ENCODE data around the gene CHRNE. TPM values are rescaled to one million over a fixed set of nuclear protein-coding genes. Genes with fewer than 3 reads are reported as not detected.

Gene CHRNE
- total RNA-seq: under 1 TPM in 1 of 4 donors, not detected in 3; 0.57 TPM

- Histone ChIP-seq H3K4me1 (peaks cover 23 to 57% (median 36%) of the 10 kb centered on the region in 3 donors), H3K36me3 (peaks cover 0 to 3% (median 0%) of the 10 kb centered on the region in 3 donors), H3K27me3 (peaks cover 0 to 25% (median 0%) of the 10 kb centered on the region in 4 donors), H3K9me3 (no peaks in the 10 kb centered on the region), H3K27ac (peak within 1 kb of the TSS; percentile 46 to 78 (median 73)), H3K4me3 (peak within 1 kb of the TSS in 2 of 4 donors; percentile 9 to 18)
- intact Hi-C loops (cut with DNase I): loop anchor here (10.0 kb wide), 1 partner anchor 162 kb away; no protein-coding TSS in a partner anchor
- WGBS, 2 donors: 3 to 10% methylated on average over 6 of the region's 10 CpGs
- TF ChIP-seq CTCF (IDR thresholded peaks at IDR 0.05): peak; percentile 51 to 88 (median 74)
- no peak for TF ChIP-seq POLR2A (IDR thresholded peaks at IDR 0.05)
- no peak for DNase-seq
These were observed at the start of gene CHRNE for GRCh38 chr17:4903051-4903818. TSS of gene CHRNE (minus strand) at chr17:4903098. CDS start at chr17:4903063, 35 bp downstream.

GRCh38 chr17:4951486-4951885 is 48.6 kb upstream of the CHRNE start:
- Histone ChIP-seq H3K4me1 (peaks cover 11 to 46% (median 11%) of the 10 kb centered on the region in 3 donors), H3K27ac (no peak overlapping the region)

DNA sequence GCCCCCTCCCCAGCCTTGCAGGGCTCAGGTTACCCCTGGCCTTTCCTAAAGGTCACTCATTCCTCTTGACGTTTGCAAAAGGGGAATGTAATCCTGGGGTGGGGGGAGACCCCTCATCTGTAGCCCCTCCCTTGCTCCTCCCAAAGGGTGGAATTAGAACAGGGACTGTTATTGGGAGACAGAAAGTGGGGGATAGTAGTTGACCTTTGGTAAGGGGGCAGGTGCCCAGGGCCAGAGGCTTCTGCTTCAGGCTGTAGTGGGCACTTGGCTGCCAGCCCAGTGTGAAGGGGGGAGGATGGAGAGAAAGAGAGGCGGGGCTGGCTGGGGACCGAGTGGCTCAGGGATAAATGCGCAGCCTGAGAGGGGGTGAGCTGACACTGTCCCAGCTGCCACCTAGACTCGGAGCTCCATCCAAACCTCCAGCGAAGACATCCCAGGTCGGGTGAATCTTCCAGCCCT is 47.9 kb upstream of the CHRNE start, which contains the start of gene ENO3:
TSS of gene ENO3 (plus strand) at position 374 of the 459 bp plus-strand sequence. CDS start 711 bp downstream, outside the sequence.
- Histone ChIP-seq H3K27me3 (no peaks in the 10 kb centered on the region), H3K9me3 (no peaks in the 10 kb centered on the region), H3K4me3 (peak within 1 kb of the TSS; percentile 91 to 97 (median 94)), H3K27ac (peak within 1 kb of the TSS; percentile 97 to 100 (median 98)), H3K36me3 (peaks cover 0 to 16% (median 0%) of the 10 kb centered on the region in 3 donors), H3K4me1 (peaks cover 17 to 53% (median 18%) of the 10 kb centered on the region in 3 donors)
- intact Hi-C loops (cut with DNase I): no loop called here
- WGBS, 2 donors: 60 to 62% methylated on average over 6 of the region's 7 CpGs
- TF ChIP-seq CTCF (IDR thresholded peaks at IDR 0.05) (no peak), POLR2A (IDR thresholded peaks at IDR 0.05) (no peak)
- no peak for DNase-seq

More at GRCh38 chr17:4951486-4951885, 48.6 kb upstream of the CHRNE start:
- Histone ChIP-seq H3K36me3 (peaks cover 0 to 9% (median 0%) of the 10 kb centered on the region in 3 donors), H3K27me3 (no peaks in the 10 kb centered on the region), H3K4me3 (no peak overlapping the region), H3K9me3 (no peaks in the 10 kb centered on the region)
- TF ChIP-seq CTCF (IDR thresholded peaks at IDR 0.05) (no peak), POLR2A (IDR thresholded peaks at IDR 0.05) (no peak)
- WGBS, 2 donors: 85 to 96% methylated on average over 2 to 3 of the region's 3 CpGs
- intact Hi-C loops (cut with DNase I): no loop called here
- DNase-seq: no peak

DNA sequence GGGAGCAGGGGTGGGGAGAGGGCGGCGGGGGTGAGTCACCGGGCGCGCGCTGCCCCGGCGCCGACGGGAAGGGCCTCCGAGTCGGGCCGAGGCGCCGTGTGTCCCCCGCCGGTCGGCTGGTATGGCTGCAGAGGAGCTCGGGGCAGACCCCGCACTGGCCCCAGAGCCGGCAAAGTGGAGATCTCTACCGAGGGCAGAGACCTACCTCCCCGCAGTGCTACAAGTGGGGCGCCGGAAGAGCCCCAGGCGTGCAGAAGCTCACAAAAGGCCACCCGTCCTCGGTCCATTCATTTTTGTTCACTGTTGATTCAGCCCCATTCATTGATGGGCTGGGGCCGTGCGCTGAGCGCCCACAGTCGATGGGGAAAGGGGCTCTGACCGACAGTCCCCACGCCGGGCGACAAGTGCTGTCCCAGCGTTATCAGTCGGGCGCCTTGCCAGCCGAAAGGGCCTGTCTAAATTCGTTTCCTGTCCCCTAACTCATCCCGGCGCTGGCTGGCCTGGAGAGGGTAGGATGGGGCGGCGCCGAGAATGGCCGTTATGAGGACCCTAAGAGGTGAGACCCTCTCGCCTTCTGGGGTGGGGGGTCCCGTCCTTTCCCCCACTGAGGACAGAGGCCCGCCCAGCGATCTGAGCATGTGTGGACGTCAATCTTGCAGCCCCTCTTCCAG is 47.3 kb upstream of the CHRNE start:
- Histone ChIP-seq H3K9me3 (no peaks in the 10 kb centered on the region), H3K27me3 (no peaks in the 10 kb centered on the region), H3K4me1 (peaks cover 22 to 59% (median 23%) of the 10 kb centered on the region in 3 donors), H3K36me3 (peaks cover 0 to 22% (median 0%) of the 10 kb centered on the region in 3 donors), H3K27ac (peak overlapping the region; percentile 97 to 100 (median 98)), H3K4me3 (peak overlapping the region; percentile 91 to 97 (median 94))
- intact Hi-C loops (cut with DNase I): no loop called here
- 7% methylated on average over 4 to 9 of the region's 52 CpGs for WGBS, 2 donors
- TF ChIP-seq CTCF (IDR thresholded peaks at IDR 0.05) (no peak), POLR2A (IDR thresholded peaks at IDR 0.05) (no peak)
- DNase-seq: no peak
